ENCODE data around the gene GNAI3. TPM values are rescaled to one million over a fixed set of nuclear protein-coding genes. Genes with fewer than 3 reads are reported as not detected.

GNAI3 gene
- total and polyA plus RNA-seq, 2 of the 8 experiments (the other 6 are each of a cell fraction or from before 2014, with no cell fraction given) = 4.0 to 9.8 TPM

- Histone ChIP-seq H3K36me3 (ENCODE audit: control insufficient read depth in 2 of 4, insufficient read depth in 4 of 4, low read length in 3 of 4) (no peaks in the 10 kb centered on the region), H3K23me2 (ENCODE audit: low read depth, low read length) (peaks cover 4% of the 10 kb centered on the region; the same call in 1 of the 2 replicates), H2AFZ (ENCODE audit: low read length) (no peak overlapping the region), H2BK5ac (ENCODE audit: low read depth, low read length) (no peak overlapping the region), H4K91ac (replicated peaks; ENCODE audit: insufficient read length, low read length) (no peak overlapping the region), H3K23ac (ENCODE audit: insufficient read length) (no peak overlapping the region), H4K20me1 (replicated peaks in 1 of 2; ENCODE audit: control insufficient read depth in 1 of 2, insufficient read depth in 2 of 2, low read length in 2 of 2) (no peaks in the 10 kb centered on the region), H3K4me2 (ENCODE audit: insufficient read depth in 1 of 2, low read depth in 2 of 2, low read length in 2 of 2) (no peak overlapping the region), H3K79me1 (ENCODE audit: low read depth, low read length) (no peaks in the 10 kb centered on the region), H3K27ac (ENCODE audit: low read depth, low read length) (no peak overlapping the region), H3K9ac (replicated peaks in 1 of 4; ENCODE audit: extremely low read depth in 1 of 4, low read depth in 3 of 4, low read length in 3 of 4) (no peak overlapping the region), H4K8ac (ENCODE audit: extremely low read depth, insufficient read depth, low read length) (no peak overlapping the region), H3K4me1 (replicated peaks in 1 of 4; ENCODE audit: control insufficient read depth in 3 of 4, insufficient read depth in 4 of 4, low read length in 3 of 4) (peaks cover 0 to 6% (median 5%) of the 10 kb centered on the region in 4 experiments; a peak in 5 of 7 replicates), H3K4me3 (ENCODE audit: extremely low read depth in 1 of 4, insufficient read depth in 2 of 4, low read depth in 3 of 4, low read length in 4 of 4) (no peak overlapping the region), H2AK5ac (ENCODE audit: low read depth, low read length) (no peak overlapping the region), H2BK12ac (ENCODE audit: low read depth, low read length) (no peak overlapping the region), H4K5ac (ENCODE audit: insufficient read length, low read depth, low read length) (no peak overlapping the region), H3K56ac (replicated peaks; ENCODE audit: insufficient read length, low read depth, low read length) (no peak overlapping the region), H3K9me3 (ENCODE audit: insufficient read depth in 2 of 2, low read depth in 1 of 2, low read length in 1 of 2) (no peaks in the 10 kb centered on the region), H3K4ac (replicated peaks; ENCODE audit: insufficient read length, low read depth, low read length) (no peak overlapping the region), H2BK20ac (ENCODE audit: low read length) (no peak overlapping the region), H3K27me3 (replicated peaks in 1 of 4; ENCODE audit: control insufficient read depth in 3 of 4, extremely low read depth in 1 of 4, insufficient read depth in 3 of 4, low read length in 3 of 4) (no peaks in the 10 kb centered on the region), H3K14ac (ENCODE audit: insufficient read length) (no peak overlapping the region), H3K79me2 (ENCODE audit: control insufficient read depth in 1 of 2, insufficient read depth in 2 of 2, low read length in 2 of 2) (no peaks in the 10 kb centered on the region), H3K18ac (ENCODE audit: extremely low read depth, low read length) (no peak overlapping the region), H2BK15ac (ENCODE audit: low read length) (no peak overlapping the region), H2BK120ac (replicated peaks; ENCODE audit: low read depth, low read length) (no peak overlapping the region)
- ChIA-PET CTCF (ENCODE audit: partially characterized antibody) (no interaction called here), POLR2A (ENCODE audit: partially characterized antibody) (no interaction called here)
- FAIRE-seq = no peak
- no peak for DNase-seq (ENCODE audit: low read depth in 1 of 2, low spot score in 2 of 2)
- 82% methylated on average over 1 of the region's 1 CpG; no CpG with 5 or more reads in 1 of the 2 experiments for WGBS, 2 experiments (ENCODE audit: extremely low coverage in 1 of 2, insufficient coverage in 1 of 2, insufficient read length in 1 of 2, insufficient replicate concordance in 2 of 2, low coverage in 1 of 2, low lambda C conversion rate in 2 of 2, missing lambda C conversion rate in 1 of 2)
- TF ChIP-seq CHD2 (IDR thresholded peaks at IDR 0.05; ENCODE audit: low read length) (no peak), KDM4A (IDR thresholded peaks at IDR 0.05; ENCODE audit: low read depth, low read length, severe bottlenecking) (no peak), SIN3A (conservative IDR thresholded peaks at IDR 0.05 in 1 of 2, IDR thresholded peaks at IDR 0.05 in 1 of 2; ENCODE audit: low read depth in 1 of 2, low read length in 2 of 2) (no peak)
These were observed 116.3 kb downstream of the GNAI3 start for GRCh38 chr1:109664671-109665070.

Data from H1 (cell line).